Thoracic aorta (tissue), 2 donors: ENCODE results near the gene PPP2R5B. TPM values are rescaled to one million over a fixed set of nuclear protein-coding genes. Genes with fewer than 3 reads are reported as not detected.

ENCODE experiments used
- ATAC-seq: fragments of 150-250 bp; one replicate; pipeline ENCODE4 v1.8.0; 2017; ENCODE audit warnings: low read depth; ENCODE audit not compliant: insufficient number of reproducible peaks, low FRiP score
- DNase-seq: peaks from one replicate; pipeline ENCODE4 v3.0.0-alpha.2; 2020; ENCODE audit warnings: low spot score
- H3K27ac ChIP-seq, 2 donors: fragments of 200-600 bp; sonication (generic); 1 replicate in 1 of 2; 2 replicates in 1 of 2; pipeline ENCODE4 v1.5.1; 2016; ENCODE audit warnings: mild to moderate bottlenecking in 2 of 2, moderate library complexity in 2 of 2
- H3K27me3 ChIP-seq: fragments of 200-600 bp; sonication (generic); replicated peaks from 2 replicates; pipeline ENCODE4 v1.6.0; 2016; ENCODE audit warnings: mild to moderate bottlenecking; ENCODE audit not compliant: insufficient read depth
- H3K36me3 ChIP-seq: fragments of 200-600 bp; sonication (generic); one replicate; pipeline ENCODE4 v1.5.1; 2016
- H3K4me1 ChIP-seq, 2 donors: fragments of 200-600 bp; sonication (generic); 1 replicate in 1 of 2; 2 replicates in 1 of 2; pipeline versions ENCODE4 v1.5.1 to v1.6.0; 2016; ENCODE audit warnings: low read depth in 2 of 2, mild to moderate bottlenecking in 1 of 2; ENCODE audit not compliant: control insufficient read depth in 1 of 2
- H3K4me3 ChIP-seq: fragments of 200-600 bp; sonication (generic); 2 replicates; pipeline ENCODE4 v1.5.1; 2016; ENCODE audit warnings: mild to moderate bottlenecking
- H3K9me3 ChIP-seq: fragments of 200-600 bp; sonication (generic); 2 replicates; pipeline ENCODE4 v1.5.1; 2016
- CTCF ChIP-seq: fragments of 200-600 bp; sonication (generic); IDR thresholded peaks from one replicate; pipeline ENCODE4 v1.5.1; 2019; ENCODE audit warnings: antibody characterized with exemption
- total RNA-seq, 2 donors: library from RNA; depleted of rRNA; stranded (reverse); fragments of >200 nt; gene quantifications; one replicate each; pipeline versions ENCODE4 v1.1.0 to v1.2.3, GENCODE V29; 2016

Gene PPP2R5B
- total RNA-seq, 2 donors from 2014 or later: 21.0 to 38.2 TPM

DNA sequence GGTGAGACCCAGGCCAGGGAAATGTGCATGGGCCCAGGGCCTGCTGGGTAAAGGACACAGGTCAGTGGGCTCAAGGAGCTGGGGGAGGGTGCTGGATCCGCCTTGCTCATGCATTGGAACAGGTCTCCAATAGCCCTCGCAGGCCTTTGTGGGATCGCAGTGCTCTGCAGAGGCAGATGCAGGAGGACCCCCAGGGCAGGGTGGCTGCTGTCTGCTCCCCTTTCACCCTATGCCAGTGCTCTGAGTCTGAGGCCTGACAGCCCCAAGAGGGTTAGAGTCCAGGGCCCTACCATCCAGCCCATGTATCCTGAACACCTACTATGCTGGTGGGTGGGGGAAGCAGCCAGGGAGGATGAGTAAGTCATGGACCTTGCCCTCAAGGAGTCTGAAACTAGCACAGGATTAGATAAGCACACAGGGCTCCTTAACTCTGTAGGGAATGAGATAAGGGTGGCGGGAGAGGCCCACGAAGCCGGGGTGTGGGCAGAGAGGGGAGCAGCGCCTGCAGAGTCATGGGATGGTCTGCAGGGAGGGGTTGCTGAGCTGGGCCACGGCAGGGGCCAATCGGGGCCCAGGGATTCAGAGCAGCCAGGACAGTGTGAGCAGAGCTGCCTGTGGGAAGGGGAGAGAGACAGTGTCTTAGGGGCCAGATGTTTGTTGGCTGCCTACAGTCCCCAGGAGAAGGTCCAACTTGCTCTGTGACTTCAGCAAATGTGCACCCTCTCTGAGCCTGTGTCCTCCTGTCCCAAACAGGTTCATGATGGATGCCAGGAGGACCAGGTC is 35.6 kb upstream of the PPP2R5B start:
- Histone ChIP-seq H3K27me3 (no peaks in the 10 kb centered on the region), H3K4me3 (no peak overlapping the region), H3K36me3 (no peaks in the 10 kb centered on the region), H3K9me3 (no peaks in the 10 kb centered on the region), H3K4me1 (peaks cover 0 to 11% of the 10 kb centered on the region in 2 donors), H3K27ac (no peak overlapping the region)
- ATAC-seq (no peak), DNase-seq (no peak)
- TF ChIP-seq CTCF: no peak

GRCh38 chr11:64890522-64890939 is 34.0 kb upstream of the PPP2R5B start:
- Histone ChIP-seq H3K36me3 (no peaks in the 10 kb centered on the region), H3K4me1 (peaks cover 0 to 11% of the 10 kb centered on the region in 2 donors), H3K27me3 (no peaks in the 10 kb centered on the region), H3K4me3 (no peak overlapping the region), H3K27ac (no peak overlapping the region), H3K9me3 (no peaks in the 10 kb centered on the region)
- no peak for TF ChIP-seq CTCF
- no peak for DNase-seq
- ATAC-seq: no peak

- no peak for TF ChIP-seq CTCF
Measured at GRCh38 chr11:64891215-64891848, 33.2 kb upstream of the PPP2R5B start.

GRCh38 chr11:64891880-64892279 is 32.6 kb upstream of the PPP2R5B start:
- DNase-seq (no peak), ATAC-seq (no peak)
- H3K27me3 ChIP-seq: no peaks in the 10 kb centered on the region
- no peaks in the 10 kb centered on the region for H3K9me3 ChIP-seq
- peaks cover 0 to 11% of the 10 kb centered on the region in 2 donors for H3K4me1 ChIP-seq
- no peak for TF ChIP-seq CTCF
- H3K36me3 ChIP-seq: no peaks in the 10 kb centered on the region
- H3K4me3 ChIP-seq: no peak overlapping the region
- no peak overlapping the region for H3K27ac ChIP-seq

More at GRCh38 chr11:64891215-64891848, 33.2 kb upstream of the PPP2R5B start:
- Histone ChIP-seq H3K36me3 (no peaks in the 10 kb centered on the region), H3K9me3 (no peaks in the 10 kb centered on the region), H3K27ac (no peak overlapping the region), H3K4me3 (no peak overlapping the region), H3K4me1 (peaks cover 0 to 11% of the 10 kb centered on the region in 2 donors), H3K27me3 (no peaks in the 10 kb centered on the region)
- ATAC-seq: no peak
- DNase-seq: no peak

GRCh38 chr11:64892411-64892831 is 32.1 kb upstream of the PPP2R5B start:
- no peak for ATAC-seq

More at GRCh38 chr11:64892411-64892831, 32.1 kb upstream of the PPP2R5B start:
- Histone ChIP-seq H3K9me3 (no peaks in the 10 kb centered on the region), H3K27me3 (no peaks in the 10 kb centered on the region), H3K4me3 (no peak overlapping the region), H3K27ac (no peak overlapping the region), H3K4me1 (peaks cover 0 to 10% of the 10 kb centered on the region in 2 donors), H3K36me3 (peaks cover 3% of the 10 kb centered on the region)
- no peak for DNase-seq
- no peak for TF ChIP-seq CTCF
